Activated T-cell treated with anti-CD3 and anti-CD28 coated beads, Interleukin-2, amount 50 U/mL, for 1 hour (primary cell): Measurements from ENCODE around the gene BTG4.

Experiments
- DNase-seq: peaks from one replicate; pipeline ENCODE4 v3.0.0-alpha.2; 2020

Gene BTG4

GRCh38 chr11:111535281-111535680 is 23.1 kb upstream of the BTG4 start:
- DNase-seq, result no peak

- DNase-seq, result no peak
Observed at GRCh38 chr11:111532365-111532709, 20.2 kb upstream of the BTG4 start.

GRCh38 chr11:111531687-111532364 is 19.6 kb upstream of the BTG4 start:
- DNase-seq, result peak; percentile 31

GRCh38 chr11:111531136-111531535 is 18.9 kb upstream of the BTG4 start:
- no peak for DNase-seq

- no peak for DNase-seq
Observed at GRCh38 chr11:111530091-111530490, 17.9 kb upstream of the BTG4 start.

- no peak for DNase-seq
Observed at GRCh38 chr11:111528557-111528956, 16.4 kb upstream of the BTG4 start.

- DNase-seq, result no peak
Observed at GRCh38 chr11:111527279-111527678, 15.1 kb upstream of the BTG4 start.

- DNase-seq, result no peak
Observed at GRCh38 chr11:111526501-111526900, 14.3 kb upstream of the BTG4 start.

- no peak for DNase-seq
Observed at GRCh38 chr11:111525456-111525855, 13.3 kb upstream of the BTG4 start.

GRCh38 chr11:111524056-111524455 is 11.9 kb upstream of the BTG4 start:
- DNase-seq, result no peak

GRCh38 chr11:111523343-111523742 is 11.2 kb upstream of the BTG4 start:
- DNase-seq, result no peak

- no peak for DNase-seq
Observed at GRCh38 chr11:111522426-111522825, 10.2 kb upstream of the BTG4 start.

- no peak for DNase-seq
Observed at GRCh38 chr11:111521135-111521534, 8.9 kb upstream of the BTG4 start.

- DNase-seq, result no peak
Observed at GRCh38 chr11:111520560-111520959, 8.4 kb upstream of the BTG4 start.

GRCh38 chr11:111518668-111519067 is 6.5 kb upstream of the BTG4 start:
- DNase-seq, result no peak

GRCh38 chr11:111515591-111515990 is 3.4 kb upstream of the BTG4 start:
- DNase-seq, result no peak

- peak; percentile 32 for DNase-seq
Observed at GRCh38 chr11:111514216-111515031, 2.2 kb upstream of the BTG4 start, which contains the start of gene HOATZ. HOATZ (plus strand) TSS chr11:111514778; CDS start chr11:111514785, 7 bp downstream.

- no peak for DNase-seq
Observed at GRCh38 chr11:111513240-111513605, 1.0 kb upstream of the BTG4 start.

- DNase-seq, result no peak
Observed at GRCh38 chr11:111510311-111510710, 1.9 kb downstream of the BTG4 start.

- DNase-seq, result no peak
Observed at GRCh38 chr11:111502611-111503010, 9.6 kb downstream of the BTG4 start.

- no peak for DNase-seq
Observed at GRCh38 chr11:111500481-111500880, 11.7 kb downstream of the BTG4 start.

- DNase-seq, result no peak
Observed at GRCh38 chr11:111499483-111499882, 12.7 kb downstream of the BTG4 start.

GRCh38 chr11:111494040-111494439 is 18.1 kb downstream of the BTG4 start:
- DNase-seq, result no peak

- no peak for DNase-seq
Observed at GRCh38 chr11:111490496-111490895, 21.7 kb downstream of the BTG4 start.

- no peak for DNase-seq
Observed at GRCh38 chr11:111483431-111483830, 28.8 kb downstream of the BTG4 start.
